Measurements from ENCODE around the gene PRKCH. TPM values are rescaled to one million over a fixed set of nuclear protein-coding genes. Genes with fewer than 3 reads are reported as not detected.

PRKCH gene
- total and polyA plus RNA-seq, 9 of the 15 experiments (the other 6 are each of a cell fraction or from before 2014, with no cell fraction given), result 0.61 to 4.4 (median 4.0) TPM

DNA sequence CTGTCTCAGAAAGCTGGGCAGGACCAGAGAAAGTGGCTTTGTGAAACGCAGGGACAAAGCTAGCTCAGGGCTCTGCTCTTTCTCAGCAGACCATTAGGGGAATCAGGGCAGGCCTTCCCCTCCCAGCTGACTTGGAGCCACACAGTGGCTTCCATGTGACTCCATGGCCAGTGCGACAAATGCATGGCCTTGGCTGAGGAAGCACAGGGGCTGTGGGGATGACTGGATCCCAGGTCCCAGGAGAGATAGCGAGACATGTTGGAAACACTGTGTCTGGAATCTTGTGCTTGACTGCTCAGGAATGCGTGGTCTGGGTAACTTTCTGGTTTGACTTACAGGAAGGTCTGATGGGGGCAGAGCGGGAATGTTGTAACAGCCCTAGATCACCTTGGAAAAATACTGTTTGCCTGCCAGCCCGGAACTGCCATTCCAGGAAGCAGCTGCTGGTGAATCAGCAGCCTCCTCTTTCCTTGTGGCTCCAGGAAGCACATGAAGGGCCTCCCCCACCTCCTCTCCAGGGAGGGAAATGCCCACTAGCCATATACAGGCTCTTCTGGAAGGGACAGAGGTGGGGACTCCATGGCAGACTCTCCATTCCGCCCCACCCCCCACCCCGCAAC is 240.4 kb downstream of the PRKCH start (continued):
- TF ChIP-seq SIN3A (IDR thresholded peaks at IDR 0.05; ENCODE audit: borderline replicate concordance in 2 of 2, control insufficient read depth in 1 of 2, low read depth in 2 of 2, low read length in 2 of 2) (no peak), MEIS2 (IDR thresholded peaks at IDR 0.05; ENCODE audit: partially characterized antibody) (no peak), ZNF217 (CRISPR knock-in tag; IDR thresholded peaks at IDR 0.05) (no peak)
- TF ChIP-seq, protein P1, sequence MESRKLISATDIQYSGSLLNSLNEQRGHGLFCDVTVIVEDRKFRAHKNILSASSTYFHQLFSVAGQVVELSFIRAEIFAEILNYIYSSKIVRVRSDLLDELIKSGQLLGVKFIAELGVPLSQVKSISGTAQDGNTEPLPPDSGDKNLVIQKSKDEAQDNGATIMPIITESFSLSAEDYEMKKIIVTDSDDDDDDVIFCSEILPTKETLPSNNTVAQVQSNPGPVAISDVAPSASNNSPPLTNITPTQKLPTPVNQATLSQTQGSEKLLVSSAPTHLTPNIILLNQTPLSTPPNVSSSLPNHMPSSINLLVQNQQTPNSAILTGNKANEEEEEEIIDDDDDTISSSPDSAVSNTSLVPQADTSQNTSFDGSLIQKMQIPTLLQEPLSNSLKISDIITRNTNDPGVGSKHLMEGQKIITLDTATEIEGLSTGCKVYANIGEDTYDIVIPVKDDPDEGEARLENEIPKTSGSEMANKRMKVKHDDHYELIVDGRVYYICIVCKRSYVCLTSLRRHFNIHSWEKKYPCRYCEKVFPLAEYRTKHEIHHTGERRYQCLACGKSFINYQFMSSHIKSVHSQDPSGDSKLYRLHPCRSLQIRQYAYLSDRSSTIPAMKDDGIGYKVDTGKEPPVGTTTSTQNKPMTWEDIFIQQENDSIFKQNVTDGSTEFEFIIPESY (CRISPR knock-in tag; IDR thresholded peaks at IDR 0.05), result no peak
- TF ChIP-seq, protein P2, sequence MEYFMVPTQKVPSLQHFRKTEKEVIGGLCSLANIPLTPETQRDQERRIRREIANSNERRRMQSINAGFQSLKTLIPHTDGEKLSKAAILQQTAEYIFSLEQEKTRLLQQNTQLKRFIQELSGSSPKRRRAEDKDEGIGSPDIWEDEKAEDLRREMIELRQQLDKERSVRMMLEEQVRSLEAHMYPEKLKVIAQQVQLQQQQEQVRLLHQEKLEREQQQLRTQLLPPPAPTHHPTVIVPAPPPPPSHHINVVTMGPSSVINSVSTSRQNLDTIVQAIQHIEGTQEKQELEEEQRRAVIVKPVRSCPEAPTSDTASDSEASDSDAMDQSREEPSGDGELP (CRISPR knock-in tag; IDR thresholded peaks at IDR 0.05; ENCODE audit: borderline replicate concordance), result peak; percentile 27; the same call in 1 of the 2 replicates
- TF ChIP-seq, protein P3, sequence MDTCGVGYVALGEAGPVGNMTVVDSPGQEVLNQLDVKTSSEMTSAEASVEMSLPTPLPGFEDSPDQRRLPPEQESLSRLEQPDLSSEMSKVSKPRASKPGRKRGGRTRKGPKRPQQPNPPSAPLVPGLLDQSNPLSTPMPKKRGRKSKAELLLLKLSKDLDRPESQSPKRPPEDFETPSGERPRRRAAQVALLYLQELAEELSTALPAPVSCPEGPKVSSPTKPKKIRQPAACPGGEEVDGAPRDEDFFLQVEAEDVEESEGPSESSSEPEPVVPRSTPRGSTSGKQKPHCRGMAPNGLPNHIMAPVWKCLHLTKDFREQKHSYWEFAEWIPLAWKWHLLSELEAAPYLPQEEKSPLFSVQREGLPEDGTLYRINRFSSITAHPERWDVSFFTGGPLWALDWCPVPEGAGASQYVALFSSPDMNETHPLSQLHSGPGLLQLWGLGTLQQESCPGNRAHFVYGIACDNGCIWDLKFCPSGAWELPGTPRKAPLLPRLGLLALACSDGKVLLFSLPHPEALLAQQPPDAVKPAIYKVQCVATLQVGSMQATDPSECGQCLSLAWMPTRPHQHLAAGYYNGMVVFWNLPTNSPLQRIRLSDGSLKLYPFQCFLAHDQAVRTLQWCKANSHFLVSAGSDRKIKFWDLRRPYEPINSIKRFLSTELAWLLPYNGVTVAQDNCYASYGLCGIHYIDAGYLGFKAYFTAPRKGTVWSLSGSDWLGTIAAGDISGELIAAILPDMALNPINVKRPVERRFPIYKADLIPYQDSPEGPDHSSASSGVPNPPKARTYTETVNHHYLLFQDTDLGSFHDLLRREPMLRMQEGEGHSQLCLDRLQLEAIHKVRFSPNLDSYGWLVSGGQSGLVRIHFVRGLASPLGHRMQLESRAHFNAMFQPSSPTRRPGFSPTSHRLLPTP (IDR thresholded peaks at IDR 0.05; ENCODE audit: borderline replicate concordance, extremely low read depth, insufficient read length), result no peak
